A549 (cell line): ENCODE data around the gene MRPS6. TPM values are rescaled to one million over a fixed set of nuclear protein-coding genes. Genes with fewer than 3 reads are reported as not detected.

Source experiments
- ATAC-seq, 2 experiments: fragments of 200-7000 bp in 1 of 2; fragments of >200 bp in 1 of 2; cut with Nextera tagmentation in 1 of 2; cut with Tn5 transposase in 1 of 2; 3 replicates each; pipeline versions ENCODE4 v1.8.0 to v1.9.1; 2018 to 2020; ENCODE audit warnings: mild to moderate bottlenecking in 1 of 2, moderate library complexity in 1 of 2
- CTCF ChIA-PET: fragments of 300-600 bp; sonication (Branson Sonifier 250); formaldehyde crosslinking; extraction: SDS; loops from one replicate; lab custom pipeline; 2021; ENCODE audit warnings: antibody characterized with exemption, inconsistent platforms; lab: Yijun Ruan, JAX
- POLR2A ChIA-PET: fragments of 350-600 bp; formaldehyde crosslinking; extraction: SDS; loops from one replicate; lab custom pipeline; 2021; ENCODE audit warnings: antibody characterized with exemption, inconsistent platforms; lab: Yijun Ruan, JAX
- DNase-seq, 2 experiments: peaks; one replicate each; pipeline versions ENCODE4 v3.0.0 to v3.0.0-alpha.2; 2011 to 2016; ENCODE audit warnings: low read depth in 1 of 2, low spot score in 1 of 2
- FAIRE-seq: peaks from 2 replicates; lab custom pipeline; 2011; peaks lifted over from hg19 to GRCh38; lab: Jason Lieb, UNC
- H3K27ac ChIP-seq, 2 experiments: fragments of >200 bp; sonication (Bioruptor Twin); formaldehyde crosslinking; 3 replicates each; pipeline ENCODE4 v1.5.1; 2016 to 2017
- H3K4me1 ChIP-seq: fragments of >200 bp; sonication (Bioruptor Twin); formaldehyde crosslinking; 3 replicates; pipeline ENCODE4 v1.6.1; 2016
- H3K4me2 ChIP-seq: fragments of >200 bp; sonication (Bioruptor Twin); formaldehyde crosslinking; 3 replicates; pipeline ENCODE4 v1.6.1; 2016
- H3K4me3 ChIP-seq: fragments of >200 bp; sonication (Bioruptor Twin); formaldehyde crosslinking; 3 replicates; pipeline ENCODE4 v1.5.1; 2016
- H3K9me3 ChIP-seq: fragments of >200 bp; sonication (Bioruptor Twin); formaldehyde crosslinking; 3 replicates; pipeline ENCODE4 v1.6.1; 2016
- CHD2 ChIP-seq: fragments of 150-350 bp; IDR thresholded peaks from 2 replicates; pipeline ENCODE4 v1.6.1; 2014; ENCODE audit warnings: low read length; ENCODE audit not compliant: partially characterized antibody
- EHMT2 ChIP-seq: fragments of 200-600 bp; sonication (generic); IDR thresholded peaks from 2 replicates; pipeline ENCODE4 v1.6.1; 2016; ENCODE audit warnings: antibody characterized with exemption, low read depth, mild to moderate bottlenecking, moderate library complexity
- EP300 ChIP-seq, 2 experiments: fragments of >200 bp; sonication (Bioruptor Twin); formaldehyde crosslinking; IDR thresholded peaks; 2 replicates in 1 of 2; 3 replicates in 1 of 2; pipeline ENCODE4 v1.6.1; 2016 to 2017
- ESRRA ChIP-seq: fragments of 150-350 bp; IDR thresholded peaks from 2 replicates; pipeline ENCODE4 v1.6.1; 2014; ENCODE audit warnings: mild to moderate bottlenecking, low read length, borderline replicate concordance
- FOSL2 ChIP-seq, 2 experiments: fragments of 450-650 bp in 1 of 2; fragments of >200 bp in 1 of 2; sonication (Bioruptor Twin) in 1 of 2; formaldehyde crosslinking; IDR thresholded peaks; 2 replicates each; pipeline versions ENCODE4 v1.5.0 to v1.6.1; 2016 to 2020; ENCODE audit warnings: mild to moderate bottlenecking in 1 of 2, moderate library complexity in 1 of 2
- JUNB ChIP-seq: fragments of >200 bp; sonication (Bioruptor Twin); formaldehyde crosslinking; IDR thresholded peaks from 2 replicates; pipeline ENCODE4 v1.6.1; 2016
- MYC ChIP-seq: IDR thresholded peaks from 2 replicates; pipeline ENCODE4 v1.6.1; 2012; ENCODE audit warnings: mild to moderate bottlenecking, inconsistent platforms, low read length, improper control_type of control experiment, borderline replicate concordance
- RAD21 ChIP-seq, 2 experiments: fragments of >200 bp in 1 of 2; sonication (Bioruptor Twin) in 1 of 2; formaldehyde crosslinking in 1 of 2; IDR thresholded peaks in 1 of 2; conservative IDR thresholded peaks in 1 of 2; 2 replicates in 1 of 2; 3 replicates in 1 of 2; pipeline ENCODE4 v1.6.1; 2012 to 2018; ENCODE audit warnings: inconsistent platforms in 1 of 2
- RCOR1 ChIP-seq: fragments of 150-350 bp; IDR thresholded peaks from 2 replicates; pipeline ENCODE4 v1.6.1; 2014; ENCODE audit warnings: antibody characterized with exemption, low read length, low read depth
- RFX5 ChIP-seq: fragments of 450-650 bp; IDR thresholded peaks from 2 replicates; pipeline ENCODE4 v1.7.1; 2014; ENCODE audit warnings: antibody characterized with exemption, mild to moderate bottlenecking, moderate library complexity
- RNF2 ChIP-seq: fragments of 200-600 bp; sonication (generic); IDR thresholded peaks from 2 replicates; pipeline ENCODE4 v1.6.1; 2016; ENCODE audit warnings: low read depth, mild to moderate bottlenecking, antibody characterized with exemption, moderate library complexity, borderline replicate concordance
- ZNF302 ChIP-seq: fragments of 250-450 bp; sonication (Bioruptor Pico); IDR thresholded peaks from 2 replicates; pipeline ENCODE4 v1.9.0; 2021; ENCODE audit warnings: inconsistent platforms, mild to moderate bottlenecking, moderate library complexity
- WGBS: methylation state at CpG from one replicate; pipeline ENCODE4 v1.1.6; 2017; ENCODE audit errors: missing lambda C conversion rate; 5-methylcytosine and 5-hydroxymethylcytosine counted together
- polyA plus RNA-seq, 4 experiments: library from polyadenylated mRNA; depleted of rRNA in 3 of 4; stranded (reverse); fragments of >200 nt; fragmentation: RNase III in 1 of 4; extraction: RNeasy Plus Mini Kit Qiagen cat#74134 plus additional on column Dnase treatment in 1 of 4; gene quantifications; 2 replicates in 3 of 4; 3 replicates in 1 of 4; pipeline ENCODE4 v1.2.3, GENCODE V29; 2011 to 2017
- TF ChIP-seq, protein P1 (sequence below): fragments of 200-600 bp; sonication (generic); IDR thresholded peaks from 2 replicates; pipeline ENCODE4 v1.6.1; 2016; ENCODE audit warnings: antibody characterized with exemption, mild to moderate bottlenecking, moderate library complexity
- TF ChIP-seq, protein P2 (sequence below): fragments of 150-350 bp; IDR thresholded peaks from 2 replicates; pipeline ENCODE4 v1.6.1; 2014; ENCODE audit warnings: low read depth, mild to moderate bottlenecking, low read length
- TF ChIP-seq, protein P3 (sequence below): fragments of 450-650 bp; IDR thresholded peaks from 2 replicates; pipeline ENCODE4 v1.6.1; 2014; ENCODE audit warnings: antibody characterized with exemption
- TF ChIP-seq, protein P4 (sequence below): IDR thresholded peaks from 2 replicates; pipeline ENCODE4 v1.6.1; 2012; ENCODE audit warnings: low read depth, borderline replicate concordance
- TF ChIP-seq, protein P5 (sequence below): IDR thresholded peaks from 2 replicates; pipeline ENCODE4 v1.6.1; 2012
- TF ChIP-seq, protein P6 (sequence below): IDR thresholded peaks from 2 replicates; pipeline ENCODE4 v1.6.1; 2012

MRPS6 gene
- polyA plus RNA-seq, 2 of the 4 experiments (the other 2 are of a cell fraction): 26.9 to 57.4 TPM

DNA sequence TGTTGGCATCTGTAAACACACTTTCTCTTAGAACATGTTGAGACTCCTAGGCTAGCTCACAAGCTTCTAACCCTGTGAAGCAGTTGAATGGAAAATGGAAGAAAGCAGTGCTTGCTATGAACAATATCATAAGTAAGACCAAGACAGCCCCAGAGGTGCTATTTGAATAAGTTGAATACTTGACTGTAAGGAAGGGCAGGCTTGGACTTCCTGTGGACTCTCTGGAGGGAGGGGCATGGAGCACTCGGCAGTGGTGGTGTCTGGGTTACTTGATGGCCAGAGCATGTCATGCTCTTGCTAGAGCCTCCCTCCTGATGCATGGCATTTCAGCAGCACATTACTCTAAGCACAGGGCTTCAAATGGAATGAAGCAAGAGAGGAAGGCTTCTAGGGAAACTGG, 60.0 kb downstream of the MRPS6 start:
- ChIA-PET CTCF (interaction anchor here (1.4 to 1.5 kb wide), 3 partner anchors 12 to 209 kb away, joined by 3 to 4 read pairs (median 3); no protein-coding TSS in a partner anchor), POLR2A (no interaction called here)
- H3K4me3 ChIP-seq: no peak overlapping the region
- DNase-seq (no peak), ATAC-seq (no peak), FAIRE-seq (no peak)
- no peaks in the 10 kb centered on the region for H3K9me3 ChIP-seq
- no peak overlapping the region for H3K4me2 ChIP-seq
- 80% methylated on average over 1 of the region's 1 CpG for WGBS
- no peak overlapping the region for H3K27ac ChIP-seq
- peaks cover 19% of the 10 kb centered on the region for H3K4me1 ChIP-seq
- TF ChIP-seq MYC: no peak
- TF ChIP-seq, protein P1, sequence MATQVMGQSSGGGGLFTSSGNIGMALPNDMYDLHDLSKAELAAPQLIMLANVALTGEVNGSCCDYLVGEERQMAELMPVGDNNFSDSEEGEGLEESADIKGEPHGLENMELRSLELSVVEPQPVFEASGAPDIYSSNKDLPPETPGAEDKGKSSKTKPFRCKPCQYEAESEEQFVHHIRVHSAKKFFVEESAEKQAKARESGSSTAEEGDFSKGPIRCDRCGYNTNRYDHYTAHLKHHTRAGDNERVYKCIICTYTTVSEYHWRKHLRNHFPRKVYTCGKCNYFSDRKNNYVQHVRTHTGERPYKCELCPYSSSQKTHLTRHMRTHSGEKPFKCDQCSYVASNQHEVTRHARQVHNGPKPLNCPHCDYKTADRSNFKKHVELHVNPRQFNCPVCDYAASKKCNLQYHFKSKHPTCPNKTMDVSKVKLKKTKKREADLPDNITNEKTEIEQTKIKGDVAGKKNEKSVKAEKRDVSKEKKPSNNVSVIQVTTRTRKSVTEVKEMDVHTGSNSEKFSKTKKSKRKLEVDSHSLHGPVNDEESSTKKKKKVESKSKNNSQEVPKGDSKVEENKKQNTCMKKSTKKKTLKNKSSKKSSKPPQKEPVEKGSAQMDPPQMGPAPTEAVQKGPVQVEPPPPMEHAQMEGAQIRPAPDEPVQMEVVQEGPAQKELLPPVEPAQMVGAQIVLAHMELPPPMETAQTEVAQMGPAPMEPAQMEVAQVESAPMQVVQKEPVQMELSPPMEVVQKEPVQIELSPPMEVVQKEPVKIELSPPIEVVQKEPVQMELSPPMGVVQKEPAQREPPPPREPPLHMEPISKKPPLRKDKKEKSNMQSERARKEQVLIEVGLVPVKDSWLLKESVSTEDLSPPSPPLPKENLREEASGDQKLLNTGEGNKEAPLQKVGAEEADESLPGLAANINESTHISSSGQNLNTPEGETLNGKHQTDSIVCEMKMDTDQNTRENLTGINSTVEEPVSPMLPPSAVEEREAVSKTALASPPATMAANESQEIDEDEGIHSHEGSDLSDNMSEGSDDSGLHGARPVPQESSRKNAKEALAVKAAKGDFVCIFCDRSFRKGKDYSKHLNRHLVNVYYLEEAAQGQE: no peak
- TF ChIP-seq CHD2: no peak

DNA sequence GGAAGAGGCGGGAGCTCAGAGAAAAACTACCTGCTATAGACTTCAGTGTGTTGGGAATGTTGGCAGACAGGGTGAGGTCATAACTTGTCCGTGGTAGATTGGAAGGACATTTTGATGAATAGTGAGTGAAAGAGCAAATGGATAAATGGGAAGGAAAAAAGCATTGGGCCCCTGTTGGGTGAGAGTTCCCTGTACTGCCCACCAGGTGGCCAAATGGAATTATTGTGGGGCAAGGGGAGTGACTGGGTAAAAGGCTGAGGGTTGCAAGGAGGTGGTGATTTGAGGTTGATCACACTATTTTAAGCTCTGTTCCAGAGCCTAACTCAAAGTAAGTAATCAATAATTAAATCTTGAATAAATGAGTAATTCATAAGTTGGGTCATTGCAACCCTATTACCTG, 60.4 kb downstream of the MRPS6 start:
- no peak for DNase-seq
- no peak overlapping the region for H3K27ac ChIP-seq
- POLR2A ChIA-PET: no interaction called here

DNA sequence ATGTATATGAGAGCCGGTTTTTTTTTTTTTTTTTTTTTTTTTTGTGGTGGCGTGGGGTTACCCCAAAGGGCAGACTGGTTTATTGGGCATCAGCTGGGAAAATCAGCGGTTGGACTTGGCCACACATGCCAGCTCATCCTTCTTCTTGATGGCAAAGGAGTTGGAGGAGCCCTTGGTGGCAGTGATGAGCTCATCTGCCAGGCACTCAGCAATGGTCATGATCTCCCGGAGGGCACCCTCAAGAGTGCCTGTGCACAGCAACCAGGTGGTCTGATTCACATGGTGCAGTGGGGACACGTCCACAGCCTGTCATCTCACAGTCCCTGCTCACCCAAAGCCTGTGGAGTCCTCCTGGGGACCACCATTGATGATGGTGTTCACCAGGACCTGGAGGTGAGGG, 62.0 kb downstream of the MRPS6 start:
- no peak overlapping the region for H3K4me3 ChIP-seq
- FAIRE-seq (no peak), ATAC-seq (no peak)
- ChIA-PET CTCF (interaction anchor here (1.4 kb wide), 1 partner anchor 212 kb away, joined by 4 read pairs; no protein-coding TSS in a partner anchor), POLR2A (no interaction called here)
- H3K4me2 ChIP-seq: no peak overlapping the region
- 87% methylated on average over 3 of the region's 5 CpGs for WGBS
- H3K27ac ChIP-seq: no peak overlapping the region
- TF ChIP-seq RNF2: no peak
- TF ChIP-seq, protein P2, sequence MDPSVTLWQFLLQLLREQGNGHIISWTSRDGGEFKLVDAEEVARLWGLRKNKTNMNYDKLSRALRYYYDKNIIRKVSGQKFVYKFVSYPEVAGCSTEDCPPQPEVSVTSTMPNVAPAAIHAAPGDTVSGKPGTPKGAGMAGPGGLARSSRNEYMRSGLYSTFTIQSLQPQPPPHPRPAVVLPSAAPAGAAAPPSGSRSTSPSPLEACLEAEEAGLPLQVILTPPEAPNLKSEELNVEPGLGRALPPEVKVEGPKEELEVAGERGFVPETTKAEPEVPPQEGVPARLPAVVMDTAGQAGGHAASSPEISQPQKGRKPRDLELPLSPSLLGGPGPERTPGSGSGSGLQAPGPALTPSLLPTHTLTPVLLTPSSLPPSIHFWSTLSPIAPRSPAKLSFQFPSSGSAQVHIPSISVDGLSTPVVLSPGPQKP: no peak
- TF ChIP-seq RCOR1: no peak
- no peak for TF ChIP-seq EHMT2
- TF ChIP-seq, protein P3, sequence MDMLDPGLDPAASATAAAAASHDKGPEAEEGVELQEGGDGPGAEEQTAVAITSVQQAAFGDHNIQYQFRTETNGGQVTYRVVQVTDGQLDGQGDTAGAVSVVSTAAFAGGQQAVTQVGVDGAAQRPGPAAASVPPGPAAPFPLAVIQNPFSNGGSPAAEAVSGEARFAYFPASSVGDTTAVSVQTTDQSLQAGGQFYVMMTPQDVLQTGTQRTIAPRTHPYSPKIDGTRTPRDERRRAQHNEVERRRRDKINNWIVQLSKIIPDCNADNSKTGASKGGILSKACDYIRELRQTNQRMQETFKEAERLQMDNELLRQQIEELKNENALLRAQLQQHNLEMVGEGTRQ: no peak
- no peak for TF ChIP-seq ESRRA
- no peak for TF ChIP-seq CHD2
- TF ChIP-seq ZNF302 (CRISPR knock-in tag): no peak
- TF ChIP-seq RAD21 (conservative IDR thresholded peaks at IDR 0.05 in 1 of 2, IDR thresholded peaks at IDR 0.05 in 1 of 2): no peak
- no peak for TF ChIP-seq EP300 (IDR thresholded peaks at IDR 0.05)
- no peak for TF ChIP-seq FOSL2 (IDR thresholded peaks at IDR 0.05)
- TF ChIP-seq FOSL2 (CRISPR knock-in tag; IDR thresholded peaks at IDR 0.05): no peak
- TF ChIP-seq, all 56 proteins: peak for 0
- no peak for DNase-seq
- Histone ChIP-seq H3K9me3 (no peaks in the 10 kb centered on the region), H3K4me1 (peaks cover 2% of the 10 kb centered on the region; the same call in 2 of the 3 replicates)

More for the DNA sequence above, 60.4 kb downstream of the MRPS6 start:
- CTCF ChIA-PET: interaction anchor here (1.4 to 1.5 kb wide), 3 partner anchors 12 to 210 kb away, joined by 3 to 4 read pairs (median 3); no protein-coding TSS in a partner anchor
- TF ChIP-seq RFX5 (no peak), ESRRA (no peak), RCOR1 (no peak), JUNB (no peak), RNF2 (no peak)
- TF ChIP-seq, protein P4, sequence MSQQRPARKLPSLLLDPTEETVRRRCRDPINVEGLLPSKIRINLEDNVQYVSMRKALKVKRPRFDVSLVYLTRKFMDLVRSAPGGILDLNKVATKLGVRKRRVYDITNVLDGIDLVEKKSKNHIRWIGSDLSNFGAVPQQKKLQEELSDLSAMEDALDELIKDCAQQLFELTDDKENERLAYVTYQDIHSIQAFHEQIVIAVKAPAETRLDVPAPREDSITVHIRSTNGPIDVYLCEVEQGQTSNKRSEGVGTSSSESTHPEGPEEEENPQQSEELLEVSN: no peak
- TF ChIP-seq, protein P5, sequence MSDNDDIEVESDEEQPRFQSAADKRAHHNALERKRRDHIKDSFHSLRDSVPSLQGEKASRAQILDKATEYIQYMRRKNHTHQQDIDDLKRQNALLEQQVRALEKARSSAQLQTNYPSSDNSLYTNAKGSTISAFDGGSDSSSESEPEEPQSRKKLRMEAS: no peak
- TF ChIP-seq, protein P6, sequence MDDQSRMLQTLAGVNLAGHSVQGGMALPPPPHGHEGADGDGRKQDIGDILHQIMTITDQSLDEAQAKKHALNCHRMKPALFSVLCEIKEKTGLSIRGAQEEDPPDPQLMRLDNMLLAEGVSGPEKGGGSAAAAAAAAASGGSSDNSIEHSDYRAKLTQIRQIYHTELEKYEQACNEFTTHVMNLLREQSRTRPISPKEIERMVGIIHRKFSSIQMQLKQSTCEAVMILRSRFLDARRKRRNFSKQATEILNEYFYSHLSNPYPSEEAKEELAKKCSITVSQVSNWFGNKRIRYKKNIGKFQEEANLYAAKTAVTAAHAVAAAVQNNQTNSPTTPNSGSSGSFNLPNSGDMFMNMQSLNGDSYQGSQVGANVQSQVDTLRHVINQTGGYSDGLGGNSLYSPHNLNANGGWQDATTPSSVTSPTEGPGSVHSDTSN: no peak
- Histone ChIP-seq H3K4me2 (no peak overlapping the region), H3K9me3 (no peaks in the 10 kb centered on the region), H3K4me1 (peaks cover 17% of the 10 kb centered on the region), H3K4me3 (no peak overlapping the region)
- no peak for FAIRE-seq
- WGBS: 72% methylated on average over 2 of the region's 2 CpGs
- ATAC-seq: 0 out of 6 replicates have a peak, but pooled peaks of 1 of the 2 experiments have one; percentile 36
